GM12878 (cell line): Measurements from ENCODE around the gene TIGD1. TPM values are rescaled to one million over a fixed set of nuclear protein-coding genes. Genes with fewer than 3 reads are reported as not detected.

ENCODE experiments used
- CBX3 ChIP-seq: fragments of 200-600 bp; sonication (generic); IDR thresholded peaks from 2 replicates; pipeline ENCODE4 v1.6.1; 2016; ENCODE audit warnings: low read depth, borderline replicate concordance
- CHD1 ChIP-seq: IDR thresholded peaks from 2 replicates; pipeline ENCODE4 v1.6.1; 2012; ENCODE audit warnings: low read depth, low read length, improper control_type of control experiment
- CREB1 ChIP-seq: IDR thresholded peaks from 2 replicates; pipeline ENCODE4 v1.6.1; 2012; ENCODE audit warnings: low read depth, mild to moderate bottlenecking, inconsistent platforms
- ETV6 ChIP-seq, 2 experiments: fragments of 450-650 bp in 1 of 2; IDR thresholded peaks in 1 of 2; conservative IDR thresholded peaks in 1 of 2; 2 replicates each; pipeline ENCODE4 v1.6.1; 2014; ENCODE audit warnings: antibody characterized with exemption in 1 of 2, borderline replicate concordance in 1 of 2, low read depth in 1 of 2, mild to moderate bottlenecking in 1 of 2, moderate library complexity in 1 of 2
- IRF5 ChIP-seq: fragments of 450-650 bp; IDR thresholded peaks from 2 replicates; pipeline ENCODE4 v1.6.1; 2017; ENCODE audit warnings: borderline replicate concordance
- KLF5 ChIP-seq: fragments of 450-650 bp; IDR thresholded peaks from 2 replicates; pipeline ENCODE4 v1.6.1; 2014; ENCODE audit warnings: mild to moderate bottlenecking; ENCODE audit not compliant: partially characterized antibody
- PAX5 ChIP-seq: IDR thresholded peaks from 2 replicates; pipeline ENCODE4 v1.6.1; 2011; ENCODE audit warnings: low read depth, low read length, borderline replicate concordance
- REST ChIP-seq: IDR thresholded peaks from 2 replicates; pipeline ENCODE4 v1.6.1; 2012; ENCODE audit warnings: mild to moderate bottlenecking, low read depth, low read length
- RUNX3 ChIP-seq: IDR thresholded peaks from 2 replicates; pipeline ENCODE4 v1.6.1; 2012; ENCODE audit warnings: low read length, inconsistent platforms
- SUPT20H ChIP-seq: IDR thresholded peaks from 2 replicates; pipeline ENCODE4 v1.6.1; 2011; ENCODE audit warnings: low read depth, mild to moderate bottlenecking, low read length, moderate library complexity, borderline replicate concordance; ENCODE audit not compliant: control insufficient read depth
- polyA plus RNA-seq, 11 experiments: library from polyadenylated mRNA; depleted of rRNA in 4 of 11; unstranded in 6 of 11; stranded (reverse) in 5 of 11; fragments of >200 nt; fragmentation: Nextera tagmentation in 4 of 11; fragmentation: Illumina TruSeq in 1 of 11; extraction: Ambion mirVana in 4 of 11; extraction: Trizol in 1 of 11; gene quantifications; 1 replicate in 1 of 11; 2 replicates in 10 of 11; pipeline versions ENCODE4 v1.2.1 to v1.2.3, GENCODE V29; 2011 to 2016; ENCODE audit warnings: inconsistent platforms in 2 of 11, missing spikeins in 2 of 11, low read depth in 1 of 11
- total RNA-seq, 4 experiments: library from RNA; depleted of rRNA in 3 of 4; stranded (reverse); fragments of >200 nt in 3 of 4; fragmentation: Illumina TruSeq in 1 of 4; extraction: Trizol in 1 of 4; gene quantifications; 2 replicates each; pipeline versions ENCODE4 v1.2.1 to v1.2.3, GENCODE V29; 2013 to 2021

The TIGD1 gene
- total and polyA plus RNA-seq, 10 of the 15 experiments (the other 5 are each of a cell fraction or from before 2014, with no cell fraction given) = 1.4 to 8.4 (median 5.6) TPM

GRCh38 chr2:232567721-232568120 is 17.4 kb upstream of the TIGD1 start (continued):
- TF ChIP-seq REST = no peak
- TF ChIP-seq PAX5 = no peak
- TF ChIP-seq ETV6 (conservative IDR thresholded peaks at IDR 0.05 in 1 of 2, IDR thresholded peaks at IDR 0.05 in 1 of 2; ENCODE audit: borderline replicate concordance in 1 of 2, low read depth in 1 of 2) = no peak
- no peak for TF ChIP-seq KLF5
- no peak for TF ChIP-seq CBX3
- TF ChIP-seq RUNX3 = no peak
- no peak for TF ChIP-seq CREB1
- TF ChIP-seq CHD1 = no peak
- no peak for TF ChIP-seq SUPT20H
- TF ChIP-seq IRF5 = no peak
